Dedifferentiated amniotic fluid mesenchymal stem cell (primary cell): ENCODE results near the gene SCGB1A1.
A peak's percentile ranks its signal among the peaks of the same experiment; 100 is the strongest.

Experiments used
- DNase-seq: peaks from one replicate; pipeline ENCODE4 v3.0.0-alpha.2; 2016; ENCODE audit errors: extremely low spot score

The SCGB1A1 gene

GRCh38 chr11:62398011-62398994 is 20.5 kb upstream of the SCGB1A1 start:
- DNase-seq: no peak

GRCh38 chr11:62399172-62399877 is 19.5 kb upstream of the SCGB1A1 start:
- no peak for DNase-seq

GRCh38 chr11:62399878-62400266 is 19.0 kb upstream of the SCGB1A1 start:
- DNase-seq: no peak

GRCh38 chr11:62400281-62400680 is 18.6 kb upstream of the SCGB1A1 start:
- no peak for DNase-seq

GRCh38 chr11:62400760-62401159 is 18.1 kb upstream of the SCGB1A1 start:
- DNase-seq: peak; percentile 98

- DNase-seq: no peak
These were observed 17.5 kb upstream of the SCGB1A1 start for GRCh38 chr11:62401356-62401755.

GRCh38 chr11:62401811-62402210 is 17.0 kb upstream of the SCGB1A1 start:
- no peak for DNase-seq

- DNase-seq: no peak
These were observed 16.4 kb upstream of the SCGB1A1 start for GRCh38 chr11:62402226-62402959.

- DNase-seq: no peak
These were observed 15.7 kb upstream of the SCGB1A1 start for GRCh38 chr11:62402960-62403730.

GRCh38 chr11:62404435-62404834 is 14.4 kb upstream of the SCGB1A1 start:
- DNase-seq: no peak

- no peak for DNase-seq
These were observed 13.9 kb upstream of the SCGB1A1 start for GRCh38 chr11:62404901-62405300.

GRCh38 chr11:62406034-62406433 is 12.8 kb upstream of the SCGB1A1 start:
- DNase-seq: no peak

GRCh38 chr11:62409831-62410230 is 9.0 kb upstream of the SCGB1A1 start:
- no peak for DNase-seq

GRCh38 chr11:62410972-62411371 is 7.9 kb upstream of the SCGB1A1 start:
- no peak for DNase-seq

- DNase-seq: no peak
These were observed 7.3 kb upstream of the SCGB1A1 start for GRCh38 chr11:62411524-62411923.

GRCh38 chr11:62413060-62413696 is 5.7 kb upstream of the SCGB1A1 start:
- DNase-seq: no peak

GRCh38 chr11:62416596-62416995 is 2.2 kb upstream of the SCGB1A1 start:
- DNase-seq: no peak

GRCh38 chr11:62418136-62418535 is 697 bp upstream of the SCGB1A1 start:
- DNase-seq: peak; percentile 11

GRCh38 chr11:62419314-62419929 is 589 bp downstream of the SCGB1A1 start:
- DNase-seq: no peak

- DNase-seq: no peak
These were observed 1.1 kb downstream of the SCGB1A1 start for GRCh38 chr11:62419943-62420342.
